ENCODE data around the gene PHLDB2. TPM values are rescaled to one million over a fixed set of nuclear protein-coding genes. Genes with fewer than 3 reads are reported as not detected.

PHLDB2 gene
- total and polyA plus RNA-seq, 2 of the 4 experiments (the other 2 are of a cell fraction): 10.6 to 28.7 TPM

DNA sequence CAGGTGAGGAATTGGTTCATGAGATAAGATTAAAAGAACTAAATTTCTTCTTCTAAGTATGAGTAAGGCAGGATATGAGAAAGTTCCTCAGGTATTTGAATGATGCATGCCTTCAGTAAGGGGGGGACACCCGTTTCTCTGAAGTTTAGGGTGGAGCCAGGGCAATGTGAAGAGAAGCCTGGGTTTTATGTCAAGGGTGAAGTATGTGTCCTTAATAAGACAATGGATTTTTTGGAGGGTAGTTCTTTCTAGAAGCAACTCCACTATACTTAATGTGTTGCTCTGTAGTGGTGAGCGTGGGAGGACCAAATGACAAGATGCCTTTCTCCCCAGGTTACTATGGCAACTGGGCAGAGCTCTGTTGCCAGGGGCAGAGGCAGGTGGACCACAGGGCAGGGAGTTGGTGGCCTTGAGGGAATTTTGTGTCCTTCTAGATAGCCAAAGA is 44.0 kb downstream of the PHLDB2 start:
- in situ Hi-C loops (cut with MboI; ENCODE audit: low sequenced_read_pairs): no loop called here
- 0 out of 2 replicates have a peak, but pooled peaks have one; percentile 34 for TF ChIP-seq RFX5 (IDR thresholded peaks at IDR 0.05; ENCODE audit: low read depth, low read length)
- TF ChIP-seq, protein P1, sequence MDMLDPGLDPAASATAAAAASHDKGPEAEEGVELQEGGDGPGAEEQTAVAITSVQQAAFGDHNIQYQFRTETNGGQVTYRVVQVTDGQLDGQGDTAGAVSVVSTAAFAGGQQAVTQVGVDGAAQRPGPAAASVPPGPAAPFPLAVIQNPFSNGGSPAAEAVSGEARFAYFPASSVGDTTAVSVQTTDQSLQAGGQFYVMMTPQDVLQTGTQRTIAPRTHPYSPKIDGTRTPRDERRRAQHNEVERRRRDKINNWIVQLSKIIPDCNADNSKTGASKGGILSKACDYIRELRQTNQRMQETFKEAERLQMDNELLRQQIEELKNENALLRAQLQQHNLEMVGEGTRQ (IDR thresholded peaks at IDR 0.05; ENCODE audit: low read depth, low read length): no peak
- peak overlapping the region; percentile 83 for H3K18ac ChIP-seq (ENCODE audit: low read depth, low read length)
- intact Hi-C loops (cut with micrococcal nuclease): loop anchor here (5.0 kb wide), 1 partner anchor 34 kb away; no protein-coding TSS in a partner anchor
- no peaks in the 10 kb centered on the region for H3K36me3 ChIP-seq (ENCODE audit: control insufficient read depth, insufficient read depth, low read length)
- H3K9me1 ChIP-seq (ENCODE audit: insufficient read depth, low read length): peaks cover 6% of the 10 kb centered on the region; the same call in 1 of the 2 replicates
- peak overlapping the region; percentile 76 for H2AK9ac ChIP-seq (replicated peaks; ENCODE audit: low read depth, low read length, poor library complexity)
- no CpG with 5 or more reads among the region's 2 CpGs for WGBS, 2 experiments (ENCODE audit: extremely low coverage in 2 of 2, insufficient read length in 1 of 2)
- peaks cover 12% of the 10 kb centered on the region for H3K4me1 ChIP-seq (ENCODE audit: control insufficient read depth, insufficient read depth, low read length)
- peak overlapping the region; percentile 81 for H3K4ac ChIP-seq (ENCODE audit: low read depth, low read length)
- ChIA-PET CTCF (no interaction called here), POLR2A (ENCODE audit: unreplicated experiment) (no interaction called here)
- dilution Hi-C loops (cut with HindIII; ENCODE audit: low sequenced_read_pairs, unreplicated experiment): no loop called here
- no peak overlapping the region for H2AFZ ChIP-seq (replicated peaks; ENCODE audit: low read length, poor library complexity)
- no peaks in the 10 kb centered on the region for H3K27me3 ChIP-seq (ENCODE audit: control insufficient read depth, insufficient read depth, low read length)
- H4K8ac ChIP-seq (ENCODE audit: low read depth in 2 of 2, low read length in 2 of 2): peak overlapping the region; percentile 82 to 86
- H4K91ac ChIP-seq (ENCODE audit: insufficient read depth, low read depth, low read length): peak overlapping the region; percentile 91
- peak; percentile 84 for DNase-seq
- BruUV-seq (replicated peaks): no TSS peak
- ATAC-seq (ENCODE audit: low read depth): peak; percentile 58
- H3K4me2 ChIP-seq (ENCODE audit: low read depth, low read length): no peak overlapping the region; the same call in 1 of the 2 replicates
- H3K27ac ChIP-seq (ENCODE audit: insufficient read depth, low read length): peak overlapping the region; percentile 80
- peak overlapping the region; percentile 99 for H2BK20ac ChIP-seq (ENCODE audit: low read depth, low read length)
- peaks cover 2 to 18% of the 10 kb centered on the region in 2 experiments; a peak in 2 of 4 replicates for H3K79me1 ChIP-seq (ENCODE audit: low read depth in 1 of 2, low read length in 2 of 2)
- H2AK5ac ChIP-seq (ENCODE audit: low read depth, low read length): peak overlapping the region; percentile 97
- H3K56ac ChIP-seq (ENCODE audit: extremely low read depth, insufficient read depth, low read length): peak overlapping the region; percentile 63; the same call in 1 of the 2 replicates
- no peak overlapping the region for H3K4me3 ChIP-seq (ENCODE audit: insufficient read depth, low read depth, low read length)
- peak overlapping the region; percentile 88 for H3K14ac ChIP-seq (replicated peaks; ENCODE audit: low read depth, low read length)
- H2BK5ac ChIP-seq (ENCODE audit: low read depth, low read length, poor library complexity, severe bottlenecking): peak overlapping the region; percentile 82
- peak overlapping the region; percentile 72 for H4K5ac ChIP-seq (ENCODE audit: low read depth, low read length)
- H3K9ac ChIP-seq (ENCODE audit: low read depth, low read length): no peak overlapping the region; the same call in 1 of the 2 replicates
- no peaks in the 10 kb centered on the region for H4K20me1 ChIP-seq (ENCODE audit: insufficient read depth, low read length)
- H3K9me3 ChIP-seq (ENCODE audit: control insufficient read depth, insufficient read depth, low read length): peaks cover 2% of the 10 kb centered on the region; the same call in 1 of the 2 replicates
- peak overlapping the region; percentile 100 for H2BK15ac ChIP-seq (ENCODE audit: low read depth, low read length)
- peak overlapping the region; percentile 91 for H2BK120ac ChIP-seq (ENCODE audit: low read depth, low read length)
- peak overlapping the region; percentile 25; the same call in 1 of the 2 replicates for H3K23ac ChIP-seq (ENCODE audit: low read depth, low read length)

Measured in IMR-90 (cell line).